Lower lobe of right lung (tissue), 2 donors: Measurements from ENCODE around the gene CLTC. TPM values are rescaled to one million over a fixed set of nuclear protein-coding genes. Genes with fewer than 3 reads are reported as not detected.
A peak's percentile ranks its signal among the peaks of the same experiment; 100 is the strongest.
"Not testable (repeated sequence)": the region's sequence is repeated elsewhere in the genome, so short reads cannot be mapped to it uniquely, and the experiment has no call there.

Source experiments
- ATAC-seq, 2 donors: fragments of 200-7000 bp; cut with Tn5 transposase; one replicate each; pipeline ENCODE4 v1.9.1; 2020 to 2022; ENCODE audit warnings: mild to moderate bottlenecking in 2 of 2, moderate library complexity in 2 of 2
- DNase-seq: peaks from one replicate; pipeline ENCODE4 v3.0.0-alpha.2; 2020
- H3K27ac ChIP-seq: fragments of 200-600 bp; one replicate; pipeline ENCODE4 v1.8.0; 2022
- H3K27me3 ChIP-seq: fragments of 200-600 bp; one replicate; pipeline ENCODE4 v1.8.0; 2022; ENCODE audit warnings: low read depth
- H3K36me3 ChIP-seq: fragments of 200-600 bp; one replicate; pipeline ENCODE4 v1.8.0; 2022; ENCODE audit warnings: mild to moderate bottlenecking
- H3K4me1 ChIP-seq: fragments of 200-600 bp; one replicate; pipeline ENCODE4 v1.8.0; 2022
- H3K4me3 ChIP-seq: fragments of 200-600 bp; one replicate; pipeline ENCODE4 v1.8.0; 2022; ENCODE audit warnings: mild to moderate bottlenecking
- H3K9me3 ChIP-seq: fragments of 200-600 bp; one replicate; pipeline ENCODE4 v1.8.0; 2022
- CTCF ChIP-seq: fragments of 200-600 bp; IDR thresholded peaks from one replicate; pipeline ENCODE4 v1.8.0; 2022; ENCODE audit warnings: antibody characterized with exemption, mild to moderate bottlenecking
- intact Hi-C: fragments of 100-400 bp; cut with DNase I; formaldehyde crosslinking; loops from one replicate; pipeline ENCODE4 v1.11.0; 2022
- long read RNA-seq: library from polyadenylated mRNA; unstranded; transcript quantifications from one replicate; pipeline ENCODE4 v2.0.0, GENCODE V29; 2021
- total RNA-seq: library from RNA; stranded (reverse); fragmentation: NEBNext Ultra II Directional; extraction: Animal tissue kit (Norgen Biotek cat#: 25700); gene quantifications from one replicate; pipeline ENCODE4 v1.2.1, GENCODE V29; 2021
- donor health status: DM: no; HTN: yes; CAD: no; lungs with severe emphysema.

CLTC gene
- total RNA-seq, result 220 TPM
- long read RNA-seq, full-length matches to known transcripts, result 60 of 122 reads
- long read RNA-seq, partial matches to known transcripts, result 49 of 122 reads
- long read RNA-seq, other reads (novel, unspliced or antisense), result 13 of 122 reads

GRCh38 chr17:59619298-59620063 is at the start of gene CLTC:
TSS of gene CLTC (plus strand) at chr17:59619895. CDS start at chr17:59620132, 237 bp downstream.
- Histone ChIP-seq H3K4me3 (peak within 1 kb of the TSS; percentile 74), H3K9me3 (no peaks in the 10 kb centered on the region), H3K27ac (peak within 1 kb of the TSS; percentile 96), H3K27me3 (no peaks in the 10 kb centered on the region), H3K36me3 (no peaks in the 10 kb centered on the region), H3K4me1 (peaks cover 50% of the 10 kb centered on the region)
- intact Hi-C loops, result no loop called here
- DNase-seq (peak; percentile 95), ATAC-seq (peak; percentile 96 to 97)
- TF ChIP-seq CTCF, result no peak

- no peak for DNase-seq
- H3K27ac ChIP-seq, result no peak overlapping the region
- intact Hi-C loops, result no loop called here
Measured at GRCh38 chr17:59572301-59572924, 47.3 kb upstream of the CLTC start.

GRCh38 chr17:59584168-59584567 is 35.5 kb upstream of the CLTC start:
- DNase-seq, H3K4me3 ChIP-seq, H3K9me3 ChIP-seq, H3K27me3 ChIP-seq, H3K27ac ChIP-seq, ATAC-seq, H3K4me1 ChIP-seq, intact Hi-C loops: not testable (repeated sequence)
- H3K36me3 ChIP-seq, result peaks cover 17% of the 10 kb centered on the region

More at GRCh38 chr17:59572301-59572924, 47.3 kb upstream of the CLTC start:
- H3K27me3 ChIP-seq, result no peaks in the 10 kb centered on the region
- H3K9me3 ChIP-seq, result no peaks in the 10 kb centered on the region
- peaks cover 32% of the 10 kb centered on the region for H3K36me3 ChIP-seq
- no peak for ATAC-seq
- H3K4me3 ChIP-seq, result no peak overlapping the region
- no peaks in the 10 kb centered on the region for H3K4me1 ChIP-seq
- no peak for TF ChIP-seq CTCF

GRCh38 chr17:59600169-59600568 is 19.5 kb upstream of the CLTC start:
- no peak for DNase-seq
- Histone ChIP-seq H3K27me3 (no peaks in the 10 kb centered on the region), H3K4me1 (no peaks in the 10 kb centered on the region), H3K36me3 (peaks cover 53% of the 10 kb centered on the region), H3K9me3 (no peaks in the 10 kb centered on the region), H3K4me3 (no peak overlapping the region), H3K27ac (no peak overlapping the region)
- intact Hi-C loops, result no loop called here
- no peak for ATAC-seq
- no peak for TF ChIP-seq CTCF

GRCh38 chr17:59601130-59601529 is 18.6 kb upstream of the CLTC start:
- intact Hi-C loops, result no loop called here
- Histone ChIP-seq H3K4me1 (no peaks in the 10 kb centered on the region), H3K27ac (no peak overlapping the region), H3K27me3 (no peaks in the 10 kb centered on the region), H3K4me3 (no peak overlapping the region), H3K36me3 (peaks cover 63% of the 10 kb centered on the region), H3K9me3 (no peaks in the 10 kb centered on the region)
- ATAC-seq (no peak), DNase-seq (no peak)
- TF ChIP-seq CTCF, result no peak

- Histone ChIP-seq H3K9me3 (no peaks in the 10 kb centered on the region), H3K36me3 (peaks cover 76% of the 10 kb centered on the region), H3K4me3 (no peak overlapping the region), H3K27ac (no peak overlapping the region), H3K4me1 (no peaks in the 10 kb centered on the region), H3K27me3 (no peaks in the 10 kb centered on the region)
- no peak for TF ChIP-seq CTCF
- DNase-seq (no peak), ATAC-seq (no peak)
- intact Hi-C loops, result no loop called here
Measured at GRCh38 chr17:59607061-59607460, 12.6 kb upstream of the CLTC start.
